ENCODE data around the gene ATP13A1.
"Not testable (repeated sequence)": the region's sequence is repeated elsewhere in the genome, so short reads cannot be mapped to it uniquely, and the experiment has no call there.

The ATP13A1 gene

GRCh38 chr19:19663256-19664120 is at the start of gene ATP13A1:
Gene ATP13A1, minus strand, starts transcription at chr19:19663676. Its CDS starts 10 bp downstream, at chr19:19663666.
- DNase-seq (ENCODE audit: low read depth), result peak; percentile 89

GRCh38 chr19:19711934-19712828 is 48.7 kb upstream of the ATP13A1 start:
- no peak for DNase-seq (ENCODE audit: low read depth)

- no peak for DNase-seq (ENCODE audit: low read depth)
These were observed 47.9 kb upstream of the ATP13A1 start for GRCh38 chr19:19711306-19711933.

- DNase-seq (ENCODE audit: low read depth), result no peak
These were observed 47.0 kb upstream of the ATP13A1 start for GRCh38 chr19:19710506-19710905.

GRCh38 chr19:19704836-19705235 is 41.4 kb upstream of the ATP13A1 start:
- DNase-seq (ENCODE audit: low read depth), result no peak

GRCh38 chr19:19700493-19700892 is 37.0 kb upstream of the ATP13A1 start:
- DNase-seq (ENCODE audit: low read depth), result not testable (repeated sequence)

- DNase-seq (ENCODE audit: low read depth), result no peak
These were observed 34.1 kb upstream of the ATP13A1 start for GRCh38 chr19:19697589-19697988.

- no peak for DNase-seq (ENCODE audit: low read depth)
These were observed 32.9 kb upstream of the ATP13A1 start for GRCh38 chr19:19696386-19696785.

- no peak for DNase-seq (ENCODE audit: low read depth)
These were observed 28.2 kb upstream of the ATP13A1 start for GRCh38 chr19:19691683-19692082.

GRCh38 chr19:19689023-19689422 is 25.5 kb upstream of the ATP13A1 start:
- DNase-seq (ENCODE audit: low read depth), result not testable (repeated sequence)

GRCh38 chr19:19687090-19687489 is 23.6 kb upstream of the ATP13A1 start:
- no peak for DNase-seq (ENCODE audit: low read depth)

- DNase-seq (ENCODE audit: low read depth), result no peak
These were observed 23.1 kb upstream of the ATP13A1 start for GRCh38 chr19:19686580-19686979.

GRCh38 chr19:19686119-19686518 is 22.6 kb upstream of the ATP13A1 start:
- DNase-seq (ENCODE audit: low read depth), result not testable (repeated sequence)

- no peak for DNase-seq (ENCODE audit: low read depth)
These were observed 15.9 kb upstream of the ATP13A1 start for GRCh38 chr19:19679176-19680073.

GRCh38 chr19:19677579-19677978 is 14.1 kb upstream of the ATP13A1 start:
- DNase-seq (ENCODE audit: low read depth), result no peak

- no peak for DNase-seq (ENCODE audit: low read depth)
These were observed 10.8 kb upstream of the ATP13A1 start for GRCh38 chr19:19674315-19674714.

- no peak for DNase-seq (ENCODE audit: low read depth)
These were observed 9.3 kb upstream of the ATP13A1 start for GRCh38 chr19:19672816-19673215.

- DNase-seq (ENCODE audit: low read depth), result no peak
These were observed 6.6 kb upstream of the ATP13A1 start for GRCh38 chr19:19670070-19670551.

GRCh38 chr19:19668230-19669012 is 4.9 kb upstream of the ATP13A1 start, which contains the start of gene ZNF101:
Gene ZNF101, plus strand, starts transcription at chr19:19668839. Its CDS starts 125 bp downstream, at chr19:19668964.
- peak; percentile 94 for DNase-seq (ENCODE audit: low read depth)

GRCh38 chr19:19665420-19665948 is 2.0 kb upstream of the ATP13A1 start:
- not testable (repeated sequence) for DNase-seq (ENCODE audit: low read depth)

Measured in activated T-cell treated with anti-CD3 and anti-CD28 coated beads for 48 hours (primary cell).